ENCODE results near the gene BRD7. TPM values are rescaled to one million over a fixed set of nuclear protein-coding genes. Genes with fewer than 3 reads are reported as not detected.

The BRD7 gene
- total RNA-seq, 1 donor = 15.6 TPM

DNA sequence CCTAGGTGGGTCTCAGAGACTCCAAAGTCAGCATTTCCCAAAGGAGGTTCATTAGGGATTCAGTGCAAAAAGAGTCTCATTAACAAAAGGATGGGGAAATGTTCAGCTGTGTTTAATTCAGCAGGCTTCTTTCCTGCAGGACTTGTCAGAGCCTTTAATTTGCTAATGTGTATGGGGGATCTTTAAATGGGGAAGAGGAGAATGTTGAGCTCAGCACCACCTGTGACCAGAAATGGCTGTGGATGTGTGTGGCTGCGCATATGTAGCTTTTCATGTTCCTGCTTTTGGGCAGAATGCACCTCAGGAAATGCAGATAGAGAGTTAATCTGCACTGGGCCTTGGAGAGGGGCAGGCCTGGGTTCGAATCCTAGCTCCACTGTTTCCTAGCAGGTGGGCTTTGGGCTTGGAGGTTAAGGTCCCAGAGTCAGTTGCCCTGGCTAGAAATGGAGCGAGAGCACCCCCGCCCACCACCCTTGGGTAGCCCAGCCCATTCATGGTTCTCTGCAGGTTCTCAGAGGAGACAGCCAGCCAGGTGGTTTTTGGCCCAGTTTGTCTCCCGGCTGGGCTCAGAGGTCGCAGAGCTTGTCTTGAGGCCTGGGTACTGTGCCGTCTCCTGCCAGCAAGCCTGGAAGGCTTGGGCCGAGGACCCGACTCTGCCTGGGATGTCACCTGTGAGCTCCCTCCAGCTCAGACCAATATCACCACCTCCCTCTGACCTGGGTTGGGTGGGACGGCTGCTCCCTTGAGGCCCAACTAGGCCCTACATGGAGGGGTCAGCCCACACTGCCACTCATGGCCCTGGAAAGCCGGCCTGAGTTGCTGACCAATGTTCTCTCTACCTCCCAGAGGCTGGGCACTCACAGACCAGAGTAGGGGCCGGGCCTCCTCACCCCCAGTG, 93.1 kb downstream of the BRD7 start:
- DNase-seq (ENCODE audit: low read depth in 2 of 3, low spot score in 2 of 3) = no peak

DNA sequence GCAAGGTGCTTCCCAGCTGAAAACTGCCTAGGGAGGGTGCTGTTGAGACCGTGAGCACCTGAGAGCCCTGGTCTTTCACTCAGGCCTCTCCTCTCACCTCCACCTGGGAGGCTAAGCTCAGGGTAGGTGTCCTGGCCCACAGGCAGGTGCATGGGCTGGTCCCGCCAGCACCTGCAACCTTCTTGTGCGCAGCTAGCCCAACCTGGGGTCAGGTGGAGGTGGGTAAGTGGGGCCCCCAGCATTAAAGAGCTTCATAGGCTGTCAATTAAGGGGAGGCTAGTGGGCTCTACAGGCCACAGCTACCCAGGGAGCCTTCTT, 93.7 kb downstream of the BRD7 start:
- DNase-seq (ENCODE audit: low read depth in 2 of 3, low spot score in 2 of 3) = no peak

DNA sequence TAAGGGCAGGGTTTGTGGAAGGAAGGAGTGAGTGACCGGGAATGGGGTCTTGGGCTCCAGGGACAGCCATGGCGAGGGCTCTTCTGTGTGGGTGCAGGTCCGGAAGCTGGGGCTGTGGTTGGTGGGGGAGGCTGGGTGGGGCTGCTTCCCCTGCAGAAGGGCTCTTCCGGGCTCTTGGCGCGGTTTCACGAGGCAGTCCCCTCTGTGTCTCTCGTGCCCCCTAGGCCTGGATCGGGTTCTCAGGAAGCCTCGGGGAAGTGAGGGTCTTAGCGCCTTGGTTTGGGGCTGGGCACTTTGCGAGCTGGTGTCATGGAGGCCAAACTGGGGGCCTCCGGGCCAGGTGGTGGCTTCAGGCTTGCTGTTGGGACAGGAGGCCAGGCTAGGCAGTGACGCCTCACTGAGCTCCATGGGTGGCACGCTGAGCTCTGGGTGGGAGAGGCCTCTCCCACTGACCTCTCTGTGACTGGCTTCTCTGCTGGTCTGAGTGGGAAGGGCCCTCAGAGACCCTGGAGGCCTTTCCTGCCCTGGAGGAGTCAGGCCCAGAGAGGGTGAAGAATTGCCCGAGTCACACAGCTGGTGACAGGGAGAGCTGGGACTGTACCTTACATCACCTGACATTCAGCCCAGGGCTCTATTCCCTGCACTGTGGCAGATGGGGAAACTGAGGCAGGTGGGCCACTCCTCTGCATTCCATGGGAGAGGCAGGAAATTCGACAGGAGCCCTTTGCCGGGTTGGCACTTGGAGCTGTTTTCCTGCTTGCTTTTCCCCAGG, 94.3 kb downstream of the BRD7 start:
- peak in 2 of 3 donors; percentile 62 to 71 for DNase-seq (ENCODE audit: low read depth in 2 of 3, low spot score in 2 of 3)

DNA sequence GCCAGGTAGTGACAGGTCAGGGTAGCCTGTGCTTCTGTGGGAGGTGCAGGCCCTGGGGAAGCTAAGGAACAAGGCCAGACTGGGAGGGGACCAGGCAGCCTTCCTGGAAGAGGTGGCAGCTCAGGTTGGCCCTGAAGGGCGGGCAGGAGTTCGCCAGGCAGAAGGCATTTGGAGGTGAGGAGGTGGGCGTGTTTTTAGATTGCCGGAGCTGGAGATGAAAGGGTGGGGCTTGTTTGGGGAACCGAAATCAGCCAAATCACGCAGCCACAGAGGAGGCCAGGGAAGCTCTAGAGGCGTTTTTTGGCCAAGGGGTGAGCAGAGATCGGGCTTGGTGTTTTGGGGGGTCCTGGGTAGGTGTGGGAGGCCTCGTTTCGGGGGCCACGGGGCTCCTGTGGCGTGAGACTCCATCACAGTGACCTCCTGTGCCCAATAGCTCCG, 94.9 kb downstream of the BRD7 start:
- DNase-seq (ENCODE audit: low read depth in 2 of 3, low spot score in 2 of 3) = peak in 2 of 3 donors; percentile 81 to 91

DNA sequence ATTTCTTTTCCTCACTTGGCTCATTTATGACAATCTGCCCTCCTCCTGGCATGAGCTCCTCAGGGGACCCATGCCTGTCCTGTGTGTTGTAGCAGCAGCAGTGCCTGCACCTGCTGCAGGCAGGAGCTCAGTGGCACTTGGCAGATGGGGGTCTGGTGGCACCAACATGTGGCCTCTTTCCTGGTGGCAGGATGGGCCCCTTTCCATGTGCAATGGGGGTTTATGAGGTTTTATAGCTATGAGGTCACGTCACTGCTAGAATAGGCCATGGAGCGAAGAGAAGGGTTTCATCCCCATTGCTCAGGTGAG, 95.5 kb downstream of the BRD7 start:
- no peak for DNase-seq (ENCODE audit: low read depth in 2 of 3, low spot score in 2 of 3)

DNA sequence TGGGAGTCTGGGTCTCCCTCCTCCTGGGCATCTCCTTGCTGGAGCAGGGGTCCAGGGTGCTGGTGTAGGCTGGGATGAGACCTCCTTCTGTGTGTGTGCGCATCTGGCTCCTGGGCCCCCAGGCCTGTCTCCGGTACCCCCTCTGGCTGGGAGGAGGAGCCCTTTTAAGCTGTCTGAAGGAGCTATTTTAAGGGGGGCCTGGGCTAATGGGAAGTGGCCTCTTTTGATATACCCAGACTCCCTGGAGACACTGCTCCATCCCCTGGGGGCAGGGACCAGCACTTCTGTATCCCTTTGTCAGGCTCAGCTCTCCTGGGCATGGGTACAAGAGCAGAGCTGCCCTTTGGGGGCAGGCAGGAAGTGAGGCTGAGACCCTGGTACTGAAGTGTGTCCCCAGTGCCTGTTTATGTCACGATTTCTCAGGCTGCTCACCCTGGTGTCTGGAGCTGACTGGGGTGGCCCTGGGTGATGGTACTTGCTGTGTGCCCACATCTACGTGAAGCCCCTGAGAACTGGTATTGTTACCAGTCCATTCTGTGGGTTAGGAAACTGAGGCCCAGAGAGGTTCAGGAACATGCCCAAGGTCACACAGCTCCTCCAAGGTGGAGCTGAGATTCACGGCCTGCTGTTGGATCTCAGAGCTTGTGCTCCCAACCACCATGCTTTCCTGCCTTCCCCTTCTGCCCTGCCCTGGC, 96.0 kb downstream of the BRD7 start:
- DNase-seq (ENCODE audit: low read depth in 2 of 3, low spot score in 2 of 3) = no peak

DNA sequence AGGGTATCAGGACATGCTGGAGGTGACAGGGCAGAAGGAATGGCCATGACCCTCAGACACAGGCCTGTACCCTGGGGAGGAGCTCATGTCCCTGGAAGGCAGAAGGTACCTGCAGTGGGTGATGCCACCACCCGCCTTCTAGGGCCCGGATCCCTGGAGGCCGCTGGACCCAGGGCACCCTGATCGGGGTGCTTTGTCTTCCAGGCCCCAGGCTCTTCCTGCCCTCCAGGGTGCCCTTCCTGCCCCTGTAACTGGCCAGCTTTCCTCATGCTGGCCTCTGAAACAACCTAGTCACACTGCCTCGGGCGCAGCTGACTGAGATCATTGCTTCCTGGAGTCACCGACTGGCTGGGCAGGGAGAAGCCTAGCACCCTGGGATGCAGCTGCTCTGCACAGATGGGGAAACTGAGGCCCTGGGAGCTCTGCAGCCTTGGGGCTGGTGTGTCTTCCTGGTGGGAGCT, 96.6 kb downstream of the BRD7 start:
- no peak for DNase-seq (ENCODE audit: low read depth in 2 of 3, low spot score in 2 of 3)

DNA sequence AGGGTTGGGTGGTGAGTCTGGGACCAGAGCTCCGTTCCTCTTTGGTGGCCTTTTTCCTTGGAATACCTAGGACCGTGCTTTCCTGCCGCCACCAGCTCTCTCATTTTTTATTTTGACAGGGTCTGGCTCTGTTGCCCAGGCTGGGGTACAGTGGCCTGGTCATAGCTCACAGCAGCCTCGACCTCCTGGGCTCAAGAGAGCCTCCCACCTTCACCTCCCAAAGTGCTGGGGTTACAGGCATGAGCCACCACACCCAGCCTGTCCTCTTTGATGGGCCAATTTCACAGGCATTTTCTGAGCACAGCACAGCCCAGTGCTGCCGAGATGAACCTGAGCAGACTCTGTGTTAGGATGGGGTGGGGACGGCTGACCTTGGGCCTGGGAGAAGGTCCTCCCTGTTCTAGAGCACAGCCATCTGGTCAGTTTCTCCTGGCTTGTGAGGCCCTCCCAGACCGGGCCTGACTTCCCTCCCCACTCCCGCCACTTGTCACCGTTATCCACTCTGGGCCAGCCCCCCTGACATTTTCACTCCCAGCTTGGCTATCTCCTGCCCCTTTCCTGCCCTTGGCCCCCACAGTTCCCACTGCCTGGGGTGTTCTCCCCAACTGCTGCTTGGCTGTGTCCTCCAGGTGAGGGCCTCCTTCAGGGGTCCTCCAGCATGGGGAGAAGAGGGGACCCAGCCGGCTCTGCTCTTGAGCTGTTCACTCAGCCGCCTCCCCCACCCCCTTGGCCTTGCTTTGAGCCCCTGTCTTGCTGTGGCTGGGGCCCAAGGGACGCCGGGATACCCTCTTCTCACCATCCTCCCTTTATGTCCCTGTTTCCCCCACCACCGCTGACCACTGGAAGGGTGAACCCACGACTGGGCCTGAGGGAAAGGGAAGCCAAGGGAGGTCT, 97.4 kb downstream of the BRD7 start:
- no peak for DNase-seq (ENCODE audit: low read depth in 2 of 3, low spot score in 2 of 3)

DNA sequence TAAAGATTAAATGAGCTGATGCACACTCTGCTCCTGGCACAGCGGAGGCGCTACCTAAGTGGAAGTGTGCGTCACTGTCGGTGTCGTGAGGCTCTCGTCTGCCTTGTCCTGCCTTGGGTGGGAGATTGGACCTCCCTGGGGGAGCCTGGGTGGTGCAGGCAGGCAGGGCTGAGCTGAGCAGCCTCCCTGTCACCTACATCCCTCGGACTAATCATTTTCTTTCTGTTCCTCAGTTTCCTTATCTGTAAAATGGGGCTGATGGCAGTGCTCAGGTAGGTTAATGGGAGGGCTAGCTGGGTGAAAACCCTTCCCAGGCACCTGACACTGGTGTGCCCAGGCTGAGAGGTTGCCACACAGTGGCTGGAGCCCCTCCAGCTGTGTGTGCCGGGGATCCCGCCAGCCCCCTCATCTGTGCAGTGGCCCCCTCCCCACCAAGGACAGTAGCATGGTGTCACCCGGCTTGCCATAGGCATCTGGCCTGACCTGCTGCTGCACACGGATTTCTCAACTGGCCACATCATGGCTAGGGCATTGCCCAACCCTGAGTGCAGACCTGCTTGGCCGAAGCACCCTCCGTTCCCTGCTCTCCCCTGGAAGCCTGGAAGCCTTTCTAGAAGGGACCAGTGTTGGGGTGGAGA, 98.2 kb downstream of the BRD7 start:
- DNase-seq (ENCODE audit: low read depth in 2 of 3, low spot score in 2 of 3) = no peak

DNA sequence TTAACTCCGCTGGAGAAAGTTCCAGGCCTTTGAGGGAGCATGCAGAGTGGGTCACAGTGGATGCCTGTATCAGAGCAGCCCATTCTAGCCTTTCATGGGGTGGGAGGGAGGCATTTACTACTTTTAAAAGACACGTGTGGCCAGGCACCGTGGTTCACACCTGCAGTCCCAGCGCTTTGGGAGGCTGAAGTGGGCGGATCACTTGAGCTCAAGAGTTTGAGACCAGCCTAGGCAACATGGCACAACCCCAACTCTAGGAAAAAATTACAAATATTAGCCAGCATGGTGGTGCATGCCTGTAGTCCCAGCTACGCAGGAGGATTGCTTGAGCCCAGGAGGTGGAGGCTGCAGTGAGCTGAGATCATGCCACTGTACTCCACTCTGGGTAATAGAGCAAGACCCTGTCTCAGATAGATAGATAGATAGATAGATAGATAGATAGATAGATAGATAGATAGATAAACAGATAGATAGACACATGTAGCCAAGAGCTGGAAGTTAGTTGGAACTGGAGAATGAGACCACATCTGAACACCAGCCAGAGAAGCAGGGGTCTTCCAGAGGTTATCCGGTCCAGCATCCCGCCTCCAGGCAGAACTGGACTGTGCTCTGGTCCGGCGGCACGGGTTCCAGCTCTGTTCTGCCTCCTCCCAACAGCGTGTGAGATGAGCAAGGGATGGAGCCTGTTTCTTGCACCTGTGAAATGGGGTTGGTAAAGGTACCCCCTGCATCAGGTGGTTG, 98.8 kb downstream of the BRD7 start:
- no peak for DNase-seq (ENCODE audit: low read depth in 2 of 3, low spot score in 2 of 3)

DNA sequence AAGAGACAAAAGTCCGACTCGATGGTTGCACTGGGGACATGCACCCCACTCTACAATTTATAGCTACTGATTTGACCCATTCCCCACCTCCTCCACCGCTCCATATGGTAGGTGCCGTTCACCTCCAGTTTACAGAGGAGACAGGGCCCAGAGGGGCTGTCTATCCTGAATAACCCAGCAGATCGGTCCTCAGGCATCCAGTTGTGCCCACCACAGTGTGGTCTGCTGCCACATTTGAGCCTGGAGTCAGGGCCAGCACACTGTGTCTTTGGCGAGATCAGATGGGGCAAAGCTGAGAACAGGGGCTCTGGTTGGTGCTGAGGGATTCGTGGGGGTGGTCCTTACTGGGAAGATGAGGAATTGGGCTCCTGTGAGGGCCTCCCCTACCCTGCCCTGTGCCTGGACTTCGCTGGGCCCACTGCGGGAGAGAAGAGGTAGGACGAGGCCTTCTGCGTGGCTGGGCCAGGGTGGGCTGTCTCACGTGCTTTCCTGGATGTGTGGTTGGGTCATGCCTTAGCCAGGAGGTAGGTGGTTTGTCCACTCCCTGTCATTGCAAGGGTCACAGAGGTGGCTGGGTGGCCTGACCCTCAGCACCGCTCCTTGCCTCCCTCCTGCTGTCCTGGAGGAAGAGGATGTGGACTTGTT, 99.6 kb downstream of the BRD7 start:
- DNase-seq (ENCODE audit: low read depth in 2 of 3, low spot score in 2 of 3) = no peak

DNA sequence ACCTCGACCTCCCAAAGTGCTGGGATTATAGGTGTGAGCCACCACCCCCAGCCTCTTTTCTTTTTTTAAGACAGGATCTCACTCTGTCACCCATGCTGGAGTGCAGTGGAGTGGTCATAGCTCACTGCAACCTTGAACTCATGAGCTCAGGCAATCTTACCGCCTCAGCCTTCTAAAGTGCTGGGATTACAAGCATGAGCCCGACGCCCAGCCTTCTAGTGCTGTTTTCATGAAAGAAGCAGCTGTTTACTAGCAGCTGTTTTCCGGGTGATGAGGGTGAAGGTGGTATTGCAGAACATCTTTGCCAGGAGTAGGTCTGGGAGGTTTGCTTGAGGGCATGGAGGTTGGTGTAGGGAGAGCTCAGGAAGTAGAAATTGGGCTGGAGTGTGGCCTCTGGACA, 100.4 kb downstream of the BRD7 start:
- no peak for DNase-seq (ENCODE audit: low read depth in 2 of 3, low spot score in 2 of 3)

DNA sequence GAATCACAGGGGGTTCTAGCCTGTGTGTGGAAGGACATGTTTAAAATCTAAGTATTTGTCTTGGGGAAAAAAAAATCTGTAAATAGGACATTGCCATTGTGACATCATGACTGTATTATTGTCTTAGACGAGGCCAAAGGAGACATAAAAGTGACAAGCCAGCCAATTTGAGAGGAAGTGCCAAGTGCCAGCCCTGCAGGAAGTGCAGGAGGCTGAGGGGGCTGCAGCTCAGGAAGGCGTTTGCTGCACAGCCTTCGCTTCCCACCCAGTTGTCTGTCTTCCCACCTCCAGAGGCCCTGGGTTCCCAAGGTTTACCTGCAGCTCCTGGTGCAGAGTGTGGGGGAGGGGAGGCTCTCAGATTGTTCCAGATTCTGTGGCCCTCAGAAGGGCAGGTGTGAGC, 101.1 kb downstream of the BRD7 start:
- peak in 1 of 3 donors; percentile 35 for DNase-seq (ENCODE audit: low read depth in 2 of 3, low spot score in 2 of 3)

DNA sequence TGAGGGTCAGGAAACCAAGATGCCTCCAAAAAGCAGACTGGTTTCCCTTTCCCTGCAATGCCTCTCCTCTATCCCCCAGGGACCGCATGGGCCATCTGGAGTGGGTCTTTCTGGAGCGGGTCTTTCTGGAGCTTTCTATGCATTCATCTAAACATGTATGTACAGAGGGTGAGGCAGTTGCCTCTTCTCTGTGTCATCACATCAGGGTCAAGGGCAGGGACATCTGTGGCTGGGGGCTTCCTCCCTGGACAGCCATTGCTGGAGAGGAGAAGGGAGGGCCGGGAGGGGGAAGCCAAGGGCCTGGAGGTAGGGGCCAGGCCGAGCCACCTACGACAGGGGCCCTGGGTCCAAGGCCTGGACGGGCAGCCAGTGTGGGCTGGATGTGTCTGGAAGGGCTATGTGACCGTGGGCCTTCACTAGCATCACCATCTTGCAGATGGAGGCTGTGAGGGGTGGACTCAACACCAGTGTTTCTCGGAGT, 101.6 kb downstream of the BRD7 start:
- DNase-seq (ENCODE audit: low read depth in 2 of 3, low spot score in 2 of 3) = no peak

DNA sequence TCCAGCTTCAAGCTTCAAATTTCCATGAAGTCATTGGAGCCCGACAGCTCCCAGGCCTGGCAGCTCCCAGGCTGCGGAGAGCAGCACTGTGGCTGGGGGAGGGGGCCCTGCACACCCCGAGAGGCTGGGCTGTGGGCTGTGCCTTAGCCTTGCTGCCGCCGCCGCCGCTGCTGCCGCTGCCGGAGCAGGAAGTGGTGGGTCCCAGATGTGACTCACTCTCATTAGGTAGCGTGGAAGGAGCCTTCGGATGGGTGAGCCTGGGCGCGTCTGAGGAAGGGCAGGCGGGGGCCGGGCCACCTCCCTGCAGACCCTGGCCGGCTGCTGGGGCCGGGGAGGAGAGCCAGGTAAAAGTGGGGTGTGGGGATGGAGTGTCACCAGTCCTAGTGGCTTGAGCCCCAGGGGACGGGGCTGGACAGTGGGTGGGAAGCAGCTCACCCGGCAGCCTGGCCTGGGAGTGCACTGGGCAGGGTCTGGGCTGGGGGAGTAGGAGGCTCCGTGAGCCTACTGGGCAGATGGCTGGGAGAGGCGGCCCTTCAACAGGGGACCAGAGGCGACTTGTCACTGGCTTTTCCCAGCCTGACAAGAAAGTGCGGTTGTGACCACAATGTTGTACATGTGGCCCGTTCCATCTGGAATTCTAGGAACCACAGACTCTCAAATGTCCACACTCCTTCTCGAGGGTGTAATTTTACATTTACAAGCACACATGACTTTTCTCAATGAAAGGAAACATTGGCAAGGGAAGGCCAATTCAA, 102.3 kb downstream of the BRD7 start, which contains the start of gene ADCY7:
Gene ADCY7 (plus strand): TSS at position 215 of the 755 bp plus-strand sequence. CDS start 21,629 bp downstream, outside the sequence.
- DNase-seq (ENCODE audit: low read depth in 2 of 3, low spot score in 2 of 3) = peak; percentile 54 to 84 (median 82)

Data from hematopoietic multipotent progenitor cell (in vitro differentiated cells).